Fibroblast of lung (primary cell): ENCODE measurements around the gene NFIC. TPM values are rescaled to one million over a fixed set of nuclear protein-coding genes. Genes with fewer than 3 reads are reported as not detected.

Experiments
- DNase-seq, 2 donors: peaks; one replicate each; pipeline versions ENCODE4 v3.0.0 to v3.0.0-alpha.2; 2010; ENCODE audit warnings: low read depth in 2 of 2
- H2AFZ ChIP-seq: 2 replicates; pipeline ENCODE4 v1.5.1; 2012; ENCODE audit warnings: low read length, control low read depth, inconsistent platforms
- H3K27ac ChIP-seq: 2 replicates; pipeline ENCODE4 v1.5.1; 2011; ENCODE audit warnings: low read length, control low read depth; ENCODE audit not compliant: insufficient read depth
- H3K27me3 ChIP-seq: 2 replicates; pipeline ENCODE4 v1.5.1; 2011; ENCODE audit warnings: mild to moderate bottlenecking, low read length; ENCODE audit not compliant: control insufficient read depth, insufficient read depth
- H3K36me3 ChIP-seq: 2 replicates; pipeline ENCODE4 v1.5.1; 2011; ENCODE audit warnings: low read length; ENCODE audit not compliant: control insufficient read depth, insufficient read depth
- H3K4me1 ChIP-seq: 2 replicates; pipeline ENCODE4 v1.5.1; 2011; ENCODE audit warnings: low read length; ENCODE audit not compliant: control insufficient read depth, insufficient read depth; ENCODE audit errors: extremely low read depth
- H3K4me2 ChIP-seq: 2 replicates; pipeline ENCODE4 v1.5.1; 2011; ENCODE audit warnings: low read length, control low read depth; ENCODE audit not compliant: insufficient read depth; ENCODE audit errors: extremely low read depth
- H3K4me3 ChIP-seq, 4 experiments: fragments of 200-600 bp in 1 of 4; sonication (generic) in 1 of 4; replicated peaks in 1 of 4; 2 replicates each; pipeline ENCODE4 v1.5.1; 2011 to 2016; ENCODE audit warnings: low read length in 4 of 4, low read depth in 3 of 4, mild to moderate bottlenecking in 3 of 4, control low read depth in 2 of 4, inconsistent platforms in 1 of 4, mixed read lengths in 1 of 4; ENCODE audit not compliant: insufficient read depth in 1 of 4; ENCODE audit errors: control extremely low read depth in 1 of 4
- H3K79me2 ChIP-seq: 2 replicates; pipeline ENCODE4 v1.5.1; 2012; ENCODE audit warnings: mild to moderate bottlenecking, low read length, inconsistent platforms; ENCODE audit not compliant: control insufficient read depth, insufficient read depth
- H3K9ac ChIP-seq: 2 replicates; pipeline ENCODE4 v1.5.1; 2011; ENCODE audit warnings: mild to moderate bottlenecking, low read length, control low read depth; ENCODE audit not compliant: insufficient read depth
- H3K9me3 ChIP-seq: 2 replicates; pipeline ENCODE4 v1.5.1; 2012; ENCODE audit warnings: low read depth, low read length; ENCODE audit not compliant: control insufficient read depth, insufficient read depth
- H4K20me1 ChIP-seq: 2 replicates; pipeline ENCODE4 v1.5.1; 2011; ENCODE audit warnings: low read length; ENCODE audit not compliant: control insufficient read depth, insufficient read depth; ENCODE audit errors: extremely low read depth
- EZH2 ChIP-seq: IDR thresholded peaks from 2 replicates; pipeline ENCODE4 v1.5.1; 2012; ENCODE audit warnings: low read length, control low read depth, mild to moderate bottlenecking; ENCODE audit errors: missing control alignments
- polyA plus RNA-seq, 2 donors: library from polyadenylated mRNA; depleted of rRNA in 1 of 2; stranded (reverse) in 1 of 2; unstranded in 1 of 2; fragments of >200 nt; gene quantifications; 2 replicates each; pipeline ENCODE4 v1.2.1, GENCODE V29; 2011 to 2012; ENCODE audit warnings: missing spikeins in 1 of 2
- total RNA-seq: library from RNA; depleted of rRNA; stranded (reverse); fragments of >200 nt; gene quantifications from 2 replicates; pipeline ENCODE4 v1.2.1, GENCODE V29; 2014
- TF ChIP-seq, protein P1 (sequence below), 2 donors: IDR thresholded peaks in 1 of 2; conservative IDR thresholded peaks in 1 of 2; 1 replicate in 1 of 2; 2 replicates in 1 of 2; pipeline ENCODE4 v1.5.1; 2011 to 2012; ENCODE audit warnings: low read length in 2 of 2, control low read depth in 1 of 2, inconsistent platforms in 1 of 2, low read depth in 1 of 2, mild to moderate bottlenecking in 1 of 2

Gene NFIC
- total and polyA plus RNA-seq, 2 donors (not counting 1 experiment from before 2014, with no cell fraction given) = 7.9 to 66.4 TPM

DNA sequence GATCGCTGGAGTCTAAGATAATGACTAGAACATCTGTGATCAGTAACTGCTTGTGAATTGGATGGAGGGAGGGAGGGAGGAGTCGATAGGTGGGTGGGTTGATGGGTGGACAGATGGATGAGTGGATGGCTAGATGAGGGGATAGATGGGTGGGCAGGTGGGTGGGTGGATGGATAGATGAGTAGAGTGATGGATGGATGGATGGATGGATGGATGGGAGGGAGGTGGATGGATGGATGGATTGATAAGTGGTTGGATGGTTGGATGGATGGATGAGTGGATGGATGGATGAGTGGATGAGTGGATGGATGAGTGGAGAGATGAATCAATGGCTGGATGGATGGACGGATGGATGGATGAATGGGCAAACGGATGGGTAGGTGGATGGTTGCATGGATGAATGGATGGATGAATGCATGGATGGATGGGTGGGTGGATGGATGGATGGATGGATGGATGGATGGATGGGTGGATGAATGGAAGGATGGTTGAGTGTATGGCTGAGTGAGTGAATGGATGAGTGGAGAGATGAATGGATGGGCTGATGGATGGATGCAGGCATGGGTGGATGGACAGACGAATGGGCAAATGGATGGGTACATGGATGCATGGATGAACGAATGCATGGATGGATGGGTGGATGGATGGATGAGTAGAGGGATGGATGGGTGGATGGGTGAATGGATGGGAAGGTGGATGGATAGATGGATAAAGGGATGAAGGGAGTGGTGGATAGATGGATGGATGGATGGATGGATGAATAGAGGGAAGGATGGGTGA, 44.0 kb upstream of the NFIC start:
- Histone ChIP-seq H3K27me3 (no peaks in the 10 kb centered on the region), H3K4me1 (no peaks in the 10 kb centered on the region), H2AFZ (no peak overlapping the region), H3K9me3 (no peaks in the 10 kb centered on the region), H3K36me3 (no peaks in the 10 kb centered on the region), H3K27ac (no peak overlapping the region), H4K20me1 (no peaks in the 10 kb centered on the region), H3K4me2 (no peak overlapping the region), H3K4me3 (no peak overlapping the region), H3K79me2 (no peaks in the 10 kb centered on the region), H3K9ac (no peak overlapping the region)
- DNase-seq = no peak
- TF ChIP-seq, protein P1, sequence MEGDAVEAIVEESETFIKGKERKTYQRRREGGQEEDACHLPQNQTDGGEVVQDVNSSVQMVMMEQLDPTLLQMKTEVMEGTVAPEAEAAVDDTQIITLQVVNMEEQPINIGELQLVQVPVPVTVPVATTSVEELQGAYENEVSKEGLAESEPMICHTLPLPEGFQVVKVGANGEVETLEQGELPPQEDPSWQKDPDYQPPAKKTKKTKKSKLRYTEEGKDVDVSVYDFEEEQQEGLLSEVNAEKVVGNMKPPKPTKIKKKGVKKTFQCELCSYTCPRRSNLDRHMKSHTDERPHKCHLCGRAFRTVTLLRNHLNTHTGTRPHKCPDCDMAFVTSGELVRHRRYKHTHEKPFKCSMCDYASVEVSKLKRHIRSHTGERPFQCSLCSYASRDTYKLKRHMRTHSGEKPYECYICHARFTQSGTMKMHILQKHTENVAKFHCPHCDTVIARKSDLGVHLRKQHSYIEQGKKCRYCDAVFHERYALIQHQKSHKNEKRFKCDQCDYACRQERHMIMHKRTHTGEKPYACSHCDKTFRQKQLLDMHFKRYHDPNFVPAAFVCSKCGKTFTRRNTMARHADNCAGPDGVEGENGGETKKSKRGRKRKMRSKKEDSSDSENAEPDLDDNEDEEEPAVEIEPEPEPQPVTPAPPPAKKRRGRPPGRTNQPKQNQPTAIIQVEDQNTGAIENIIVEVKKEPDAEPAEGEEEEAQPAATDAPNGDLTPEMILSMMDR (conservative IDR thresholded peaks at IDR 0.05 in 1 of 2, IDR thresholded peaks at IDR 0.05 in 1 of 2; ENCODE audit: low read depth in 1 of 2, low read length in 2 of 2) = no peak
- TF ChIP-seq EZH2 = no peak

GRCh38 chr19:3323026-3323425, 43.4 kb upstream of the NFIC start:
- TF ChIP-seq, protein P1 (conservative IDR thresholded peaks at IDR 0.05 in 1 of 2, IDR thresholded peaks at IDR 0.05 in 1 of 2; ENCODE audit: low read depth in 1 of 2, low read length in 2 of 2) = no peak
- TF ChIP-seq EZH2 = no peak
- no peaks in the 10 kb centered on the region for H3K36me3 ChIP-seq
- DNase-seq = no peak
- no peaks in the 10 kb centered on the region for H3K27me3 ChIP-seq
- no peaks in the 10 kb centered on the region for H3K79me2 ChIP-seq
- H3K4me2 ChIP-seq = no peak overlapping the region
- H2AFZ ChIP-seq = no peak overlapping the region
- no peak overlapping the region for H3K9ac ChIP-seq
- H3K4me3 ChIP-seq = no peak overlapping the region
- no peak overlapping the region for H3K27ac ChIP-seq
- no peaks in the 10 kb centered on the region for H3K4me1 ChIP-seq
- H4K20me1 ChIP-seq = no peaks in the 10 kb centered on the region
- no peaks in the 10 kb centered on the region for H3K9me3 ChIP-seq

DNA sequence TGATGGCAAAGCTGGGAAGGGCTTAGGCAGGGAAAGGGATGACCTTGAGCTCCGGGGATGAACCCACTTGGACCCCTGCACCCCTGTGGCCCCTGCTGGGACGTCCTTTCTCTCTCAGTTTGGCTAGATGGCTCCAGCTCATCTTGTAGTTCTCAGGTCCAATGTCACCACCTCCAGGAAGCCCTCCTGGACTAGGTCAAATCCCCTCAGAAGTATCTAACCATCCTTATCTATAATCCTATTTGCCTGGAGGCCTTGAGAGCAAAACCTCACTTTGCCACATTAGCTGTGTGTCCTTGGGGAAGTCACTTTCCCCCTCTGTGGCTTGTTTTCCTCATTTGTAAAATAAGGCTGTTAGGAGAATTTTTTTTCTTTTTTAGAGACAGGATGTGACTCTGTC, 42.7 kb upstream of the NFIC start:
- TF ChIP-seq EZH2 = no peak
- TF ChIP-seq, protein P1 (conservative IDR thresholded peaks at IDR 0.05 in 1 of 2, IDR thresholded peaks at IDR 0.05 in 1 of 2; ENCODE audit: low read depth in 1 of 2, low read length in 2 of 2) = no peak
- H3K9ac ChIP-seq = no peak overlapping the region
- no peak overlapping the region for H3K4me2 ChIP-seq
- no peak overlapping the region for H3K4me3 ChIP-seq
- H3K27me3 ChIP-seq = no peaks in the 10 kb centered on the region
- H3K4me1 ChIP-seq = no peaks in the 10 kb centered on the region
- H3K9me3 ChIP-seq = no peaks in the 10 kb centered on the region
- H3K79me2 ChIP-seq = no peaks in the 10 kb centered on the region
- no peak overlapping the region for H3K27ac ChIP-seq
- H3K36me3 ChIP-seq = no peaks in the 10 kb centered on the region
- H4K20me1 ChIP-seq = no peaks in the 10 kb centered on the region
- no peak for DNase-seq
- no peak overlapping the region for H2AFZ ChIP-seq
